Activated CD8-positive, alpha-beta T cell treated with anti-CD3 and anti-CD28 coated beads for 36 hours (primary cell): Measurements from ENCODE around the gene CRB1. TPM values are rescaled to one million over a fixed set of nuclear protein-coding genes. Genes with fewer than 3 reads are reported as not detected.
A peak's percentile ranks its signal among the peaks of the same experiment; 100 is the strongest.

Experiments used
- ATAC-seq: fragments of 200-7000 bp; cut with Tn5 transposase; one replicate; pipeline ENCODE4 v1.10.0; 2021; ENCODE audit warnings: mild to moderate bottlenecking, moderate library complexity
- CTCF ChIA-PET: fragments of 350-600 bp; sonication (Branson Sonifier 250); formaldehyde crosslinking; loops from one replicate; lab custom pipeline; 2021; ENCODE audit warnings: antibody characterized with exemption; lab: Charles Lee
- POLR2A ChIA-PET: fragments of 350-600 bp; sonication (Branson Sonifier 250); formaldehyde crosslinking; loops from one replicate; lab custom pipeline; 2021; ENCODE audit warnings: antibody characterized with exemption; lab: Charles Lee
- DNase-seq: peaks from one replicate; pipeline ENCODE4 v3.0.0-alpha.2; 2020
- H3K27ac Mint-ChIP-seq: one replicate; pipeline ENCODE4 v1.8.0; 2021; ENCODE audit warnings: mild to moderate bottlenecking, mixed read lengths
- H3K27me3 Mint-ChIP-seq: one replicate; pipeline ENCODE4 v1.8.0; 2021; ENCODE audit warnings: mixed read lengths
- H3K36me3 Mint-ChIP-seq: one replicate; pipeline ENCODE4 v1.8.0; 2021; ENCODE audit warnings: low read depth, mixed read lengths
- H3K4me1 Mint-ChIP-seq: one replicate; pipeline ENCODE4 v1.8.0; 2021; ENCODE audit warnings: low read depth, mixed read lengths
- H3K4me3 Mint-ChIP-seq: one replicate; pipeline ENCODE4 v1.8.0; 2021; ENCODE audit warnings: mild to moderate bottlenecking, moderate library complexity, mixed read lengths
- H3K9me3 Mint-ChIP-seq: one replicate; pipeline ENCODE4 v1.8.0; 2021; ENCODE audit warnings: mixed read lengths
- CTCF ChIP-seq: fragments of 200-600 bp; IDR thresholded peaks from one replicate; pipeline ENCODE4 v1.8.0; 2022; ENCODE audit warnings: antibody characterized with exemption, mild to moderate bottlenecking
- intact Hi-C: fragments of 100-400 bp; cut with micrococcal nuclease; formaldehyde crosslinking; loops from one replicate; pipeline ENCODE4 v1.10.0; 2022
- total RNA-seq, 2 experiments: library from RNA; stranded (reverse); gene quantifications; one replicate each; pipeline ENCODE4 v1.2.3, GENCODE V29; 2021

CRB1 gene
- total RNA-seq, 2 experiments from 2014 or later = not detected

GRCh38 chr1:197272791-197273190 is 4.7 kb downstream of the CRB1 start:
- Mint-ChIP-seq H3K4me3 (no peak overlapping the region), H3K27ac (no peak overlapping the region), H3K9me3 (no peaks in the 10 kb centered on the region), H3K4me1 (no peaks in the 10 kb centered on the region), H3K36me3 (no peaks in the 10 kb centered on the region), H3K27me3 (no peaks in the 10 kb centered on the region)
- intact Hi-C loops = no loop called here
- DNase-seq (no peak), ATAC-seq (no peak)
- POLR2A ChIA-PET = no interaction called here
- CTCF ChIA-PET = no interaction called here
- no peak for TF ChIP-seq CTCF

- Mint-ChIP-seq H3K4me1 (no peaks in the 10 kb centered on the region), H3K27me3 (peaks cover 2% of the 10 kb centered on the region), H3K36me3 (no peaks in the 10 kb centered on the region), H3K4me3 (no peak overlapping the region), H3K27ac (no peak overlapping the region), H3K9me3 (no peaks in the 10 kb centered on the region)
- TF ChIP-seq CTCF = no peak
- ATAC-seq = no peak
- no peak for DNase-seq
- ChIA-PET CTCF (no interaction called here), POLR2A (no interaction called here)
- intact Hi-C loops = no loop called here
These were observed 9.1 kb downstream of the CRB1 start for GRCh38 chr1:197277166-197277565.

GRCh38 chr1:197284325-197284724 is 16.3 kb downstream of the CRB1 start:
- no peak for TF ChIP-seq CTCF
- ATAC-seq (no peak), DNase-seq (no peak)
- Mint-ChIP-seq H3K4me1 (peaks cover 3% of the 10 kb centered on the region), H3K36me3 (no peaks in the 10 kb centered on the region), H3K27ac (no peak overlapping the region), H3K9me3 (no peaks in the 10 kb centered on the region), H3K4me3 (no peak overlapping the region), H3K27me3 (peaks cover 8% of the 10 kb centered on the region)
- intact Hi-C loops = no loop called here
- ChIA-PET CTCF (no interaction called here), POLR2A (no interaction called here)

- peaks cover 3% of the 10 kb centered on the region for H3K4me1 Mint-ChIP-seq
- DNase-seq (no peak), ATAC-seq (no peak)
- ChIA-PET CTCF (interaction anchor here (0.8 kb wide), 1 partner anchor 15 kb away, joined by 3 read pairs; no protein-coding TSS in a partner anchor), POLR2A (no interaction called here)
- peaks cover 8% of the 10 kb centered on the region for H3K27me3 Mint-ChIP-seq
- intact Hi-C loops = no loop called here
- H3K9me3 Mint-ChIP-seq = no peaks in the 10 kb centered on the region
- no peak overlapping the region for H3K27ac Mint-ChIP-seq
- H3K36me3 Mint-ChIP-seq = no peaks in the 10 kb centered on the region
- TF ChIP-seq CTCF = no peak
- no peak overlapping the region for H3K4me3 Mint-ChIP-seq
These were observed 16.9 kb downstream of the CRB1 start for GRCh38 chr1:197284966-197285365.

GRCh38 chr1:197285526-197286205 is 17.6 kb downstream of the CRB1 start:
- POLR2A ChIA-PET = no interaction called here
- ATAC-seq = no peak

More at GRCh38 chr1:197285526-197286205, 17.6 kb downstream of the CRB1 start:
- H3K4me3 Mint-ChIP-seq = no peak overlapping the region
- CTCF ChIA-PET = interaction anchor here (0.8 to 1.5 kb wide), 2 partner anchors 15 to 105 kb away, joined by 3 to 4 read pairs; no protein-coding TSS in a partner anchor
- H3K4me1 Mint-ChIP-seq = peaks cover 3% of the 10 kb centered on the region
- DNase-seq = peak; percentile 4
- no peaks in the 10 kb centered on the region for H3K36me3 Mint-ChIP-seq
- H3K27ac Mint-ChIP-seq = no peak overlapping the region
- H3K9me3 Mint-ChIP-seq = no peaks in the 10 kb centered on the region
- peaks cover 11% of the 10 kb centered on the region for H3K27me3 Mint-ChIP-seq
- intact Hi-C loops = no loop called here
- TF ChIP-seq CTCF = no peak
